ENCODE results near the gene ADGRG6.

ADGRG6 gene

GRCh38 chr6:142296975-142297604 lies 4.7 kb upstream of the ADGRG6 start:
- H3K36me3 Mint-ChIP-seq (ENCODE audit: insufficient read depth) = no peaks in the 10 kb centered on the region
- H3K9me3 Mint-ChIP-seq = no peaks in the 10 kb centered on the region
- no peak for DNase-seq
- no peak overlapping the region for H3K27ac Mint-ChIP-seq
- no peak overlapping the region for H3K4me3 Mint-ChIP-seq
- H3K27me3 Mint-ChIP-seq = peaks cover 17 to 26% of the 10 kb centered on the region in 2 donors
- H3K4me1 Mint-ChIP-seq (ENCODE audit: low read depth in 2 of 2) = peaks cover 0 to 2% of the 10 kb centered on the region in 2 donors
- no peak for ATAC-seq (replicated peaks)

- DNase-seq (no peak), ATAC-seq (replicated peaks) (no peak)
- Mint-ChIP-seq H3K9me3 (no peaks in the 10 kb centered on the region), H3K27ac (no peak overlapping the region), H3K36me3 (ENCODE audit: insufficient read depth) (no peaks in the 10 kb centered on the region), H3K27me3 (peaks cover 22 to 31% of the 10 kb centered on the region in 2 donors), H3K4me3 (no peak overlapping the region), H3K4me1 (ENCODE audit: low read depth in 2 of 2) (peaks cover 0 to 2% of the 10 kb centered on the region in 2 donors)
Measured at GRCh38 chr6:142297605-142297995, 4.2 kb upstream of the ADGRG6 start.

- peaks cover 0 to 2% of the 10 kb centered on the region in 2 donors for H3K4me1 Mint-ChIP-seq (ENCODE audit: low read depth in 2 of 2)
Measured at GRCh38 chr6:142297996-142298753, 3.6 kb upstream of the ADGRG6 start.

GRCh38 chr6:142300302-142300701 lies 1.5 kb upstream of the ADGRG6 start:
- peaks cover 30 to 33% of the 10 kb centered on the region in 2 donors for H3K27me3 Mint-ChIP-seq
- DNase-seq = no peak
- no peak for ATAC-seq (replicated peaks)
- H3K4me3 Mint-ChIP-seq = no peak overlapping the region
- no peaks in the 10 kb centered on the region for H3K36me3 Mint-ChIP-seq (ENCODE audit: insufficient read depth)
- H3K9me3 Mint-ChIP-seq = no peaks in the 10 kb centered on the region
- H3K4me1 Mint-ChIP-seq (ENCODE audit: low read depth in 2 of 2) = peaks cover 0 to 2% of the 10 kb centered on the region in 2 donors
- H3K27ac Mint-ChIP-seq = no peak overlapping the region

More at GRCh38 chr6:142297996-142298753, 3.6 kb upstream of the ADGRG6 start:
- Mint-ChIP-seq H3K4me3 (no peak overlapping the region), H3K27me3 (peaks cover 27 to 36% of the 10 kb centered on the region in 2 donors), H3K9me3 (no peaks in the 10 kb centered on the region), H3K27ac (no peak overlapping the region), H3K36me3 (ENCODE audit: insufficient read depth) (no peaks in the 10 kb centered on the region)
- no peak for ATAC-seq (replicated peaks)
- no peak for DNase-seq

GRCh38 chr6:142300758-142301650 lies 803 bp upstream of the ADGRG6 start:
- Mint-ChIP-seq H3K36me3 (ENCODE audit: insufficient read depth) (no peaks in the 10 kb centered on the region), H3K4me3 (peak overlapping the region; percentile 16 to 29), H3K9me3 (no peaks in the 10 kb centered on the region), H3K27me3 (peaks cover 30 to 33% of the 10 kb centered on the region in 2 donors), H3K27ac (no peak overlapping the region), H3K4me1 (ENCODE audit: low read depth in 2 of 2) (peaks cover 0 to 2% of the 10 kb centered on the region in 2 donors)
- DNase-seq = no peak
- no peak for ATAC-seq (replicated peaks)

- H3K4me1 Mint-ChIP-seq (ENCODE audit: low read depth in 2 of 2) = peaks cover 0 to 2% of the 10 kb centered on the region in 2 donors
- H3K9me3 Mint-ChIP-seq = no peaks in the 10 kb centered on the region
- peak overlapping the region; percentile 51 to 64 for H3K4me3 Mint-ChIP-seq
- DNase-seq = no peak
- no peak for ATAC-seq (replicated peaks)
- H3K27me3 Mint-ChIP-seq = peaks cover 30 to 33% of the 10 kb centered on the region in 2 donors
- H3K27ac Mint-ChIP-seq = no peak overlapping the region
- no peaks in the 10 kb centered on the region for H3K36me3 Mint-ChIP-seq (ENCODE audit: insufficient read depth)
Measured at GRCh38 chr6:142302421-142303175, 791 bp downstream of the ADGRG6 start.

- Mint-ChIP-seq H3K27me3 (peaks cover 30 to 33% of the 10 kb centered on the region in 2 donors), H3K9me3 (no peaks in the 10 kb centered on the region), H3K36me3 (ENCODE audit: insufficient read depth) (no peaks in the 10 kb centered on the region), H3K27ac (no peak overlapping the region), H3K4me3 (no peak overlapping the region), H3K4me1 (ENCODE audit: low read depth in 2 of 2) (peaks cover 0 to 2% of the 10 kb centered on the region in 2 donors)
- no peak for DNase-seq
- ATAC-seq (replicated peaks) = no peak
Measured at GRCh38 chr6:142303176-142303533, 1.3 kb downstream of the ADGRG6 start.

GRCh38 chr6:142304241-142304640 lies 2.4 kb downstream of the ADGRG6 start:
- peaks cover 0 to 2% of the 10 kb centered on the region in 2 donors for H3K4me1 Mint-ChIP-seq (ENCODE audit: low read depth in 2 of 2)
- DNase-seq = no peak
- H3K27ac Mint-ChIP-seq = no peak overlapping the region
- peaks cover 30 to 34% of the 10 kb centered on the region in 2 donors for H3K27me3 Mint-ChIP-seq
- H3K9me3 Mint-ChIP-seq = no peaks in the 10 kb centered on the region
- no peak overlapping the region for H3K4me3 Mint-ChIP-seq
- H3K36me3 Mint-ChIP-seq (ENCODE audit: insufficient read depth) = no peaks in the 10 kb centered on the region
- no peak for ATAC-seq (replicated peaks)

GRCh38 chr6:142306736-142307135 lies 4.9 kb downstream of the ADGRG6 start:
- Mint-ChIP-seq H3K9me3 (no peaks in the 10 kb centered on the region), H3K36me3 (ENCODE audit: insufficient read depth) (no peaks in the 10 kb centered on the region), H3K27ac (no peak overlapping the region), H3K4me1 (ENCODE audit: low read depth in 2 of 2) (no peaks in the 10 kb centered on the region), H3K27me3 (peaks cover 26 to 28% of the 10 kb centered on the region in 2 donors), H3K4me3 (no peak overlapping the region)
- ATAC-seq (replicated peaks) (no peak), DNase-seq (no peak)

GRCh38 chr6:142307963-142308748 lies 6.3 kb downstream of the ADGRG6 start:
- ATAC-seq (replicated peaks) (no peak), DNase-seq (no peak)
- H3K36me3 Mint-ChIP-seq (ENCODE audit: insufficient read depth) = no peaks in the 10 kb centered on the region
- H3K27ac Mint-ChIP-seq = no peak overlapping the region
- no peak overlapping the region for H3K4me3 Mint-ChIP-seq
- H3K9me3 Mint-ChIP-seq = no peaks in the 10 kb centered on the region
- peaks cover 14 to 16% of the 10 kb centered on the region in 2 donors for H3K27me3 Mint-ChIP-seq
- no peaks in the 10 kb centered on the region for H3K4me1 Mint-ChIP-seq (ENCODE audit: low read depth in 2 of 2)

- no peaks in the 10 kb centered on the region for H3K36me3 Mint-ChIP-seq (ENCODE audit: insufficient read depth)
- no peak for ATAC-seq (replicated peaks)
Measured at GRCh38 chr6:142309426-142309825, 7.6 kb downstream of the ADGRG6 start.

GRCh38 chr6:142313284-142313683 lies 11.5 kb downstream of the ADGRG6 start:
- Mint-ChIP-seq H3K27ac (no peak overlapping the region), H3K9me3 (no peaks in the 10 kb centered on the region), H3K4me1 (ENCODE audit: low read depth in 2 of 2) (no peaks in the 10 kb centered on the region), H3K27me3 (peaks cover 6 to 18% of the 10 kb centered on the region in 2 donors), H3K36me3 (ENCODE audit: insufficient read depth) (no peaks in the 10 kb centered on the region), H3K4me3 (no peak overlapping the region)
- no peak for ATAC-seq (replicated peaks)
- DNase-seq = no peak

More at GRCh38 chr6:142309426-142309825, 7.6 kb downstream of the ADGRG6 start:
- Mint-ChIP-seq H3K27ac (no peak overlapping the region), H3K4me3 (no peak overlapping the region), H3K4me1 (ENCODE audit: low read depth in 2 of 2) (no peaks in the 10 kb centered on the region), H3K27me3 (peaks cover 12 to 17% of the 10 kb centered on the region in 2 donors), H3K9me3 (no peaks in the 10 kb centered on the region)
- DNase-seq = no peak
